GM12873 (cell line): ENCODE results near the gene SYT1.

ENCODE experiments used
- TF ChIP-seq, protein P1 (sequence below): IDR thresholded peaks from 2 replicates; pipeline ENCODE4 v1.5.1; 2012; ENCODE audit warnings: low read depth, mild to moderate bottlenecking, moderate library complexity, low read length, control low read depth; ENCODE audit not compliant: insufficient read depth; ENCODE audit errors: missing control alignments

The SYT1 gene

GRCh38 chr12:79299447-79300198 is 435.0 kb downstream of the SYT1 start:
- TF ChIP-seq, protein P1, sequence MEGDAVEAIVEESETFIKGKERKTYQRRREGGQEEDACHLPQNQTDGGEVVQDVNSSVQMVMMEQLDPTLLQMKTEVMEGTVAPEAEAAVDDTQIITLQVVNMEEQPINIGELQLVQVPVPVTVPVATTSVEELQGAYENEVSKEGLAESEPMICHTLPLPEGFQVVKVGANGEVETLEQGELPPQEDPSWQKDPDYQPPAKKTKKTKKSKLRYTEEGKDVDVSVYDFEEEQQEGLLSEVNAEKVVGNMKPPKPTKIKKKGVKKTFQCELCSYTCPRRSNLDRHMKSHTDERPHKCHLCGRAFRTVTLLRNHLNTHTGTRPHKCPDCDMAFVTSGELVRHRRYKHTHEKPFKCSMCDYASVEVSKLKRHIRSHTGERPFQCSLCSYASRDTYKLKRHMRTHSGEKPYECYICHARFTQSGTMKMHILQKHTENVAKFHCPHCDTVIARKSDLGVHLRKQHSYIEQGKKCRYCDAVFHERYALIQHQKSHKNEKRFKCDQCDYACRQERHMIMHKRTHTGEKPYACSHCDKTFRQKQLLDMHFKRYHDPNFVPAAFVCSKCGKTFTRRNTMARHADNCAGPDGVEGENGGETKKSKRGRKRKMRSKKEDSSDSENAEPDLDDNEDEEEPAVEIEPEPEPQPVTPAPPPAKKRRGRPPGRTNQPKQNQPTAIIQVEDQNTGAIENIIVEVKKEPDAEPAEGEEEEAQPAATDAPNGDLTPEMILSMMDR = no peak

DNA sequence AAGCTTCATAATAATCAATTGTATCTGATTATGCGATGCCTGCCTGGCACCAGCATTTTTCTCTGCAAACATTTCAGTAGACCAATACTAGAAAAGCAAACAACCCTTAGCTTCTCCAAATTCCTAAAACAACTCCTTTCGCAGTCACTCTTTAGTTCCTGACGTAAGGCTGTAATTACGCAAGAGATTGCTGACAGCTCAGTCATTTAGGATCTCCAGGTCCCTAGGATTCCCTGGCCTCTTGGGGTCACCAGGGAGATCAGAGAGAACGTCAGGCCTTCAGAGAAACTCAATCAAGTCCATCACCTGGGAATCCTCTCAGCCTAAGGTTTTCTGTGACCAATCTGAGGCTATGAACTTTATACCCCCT is 435.6 kb downstream of the SYT1 start:
- TF ChIP-seq, protein P1 = no peak

DNA sequence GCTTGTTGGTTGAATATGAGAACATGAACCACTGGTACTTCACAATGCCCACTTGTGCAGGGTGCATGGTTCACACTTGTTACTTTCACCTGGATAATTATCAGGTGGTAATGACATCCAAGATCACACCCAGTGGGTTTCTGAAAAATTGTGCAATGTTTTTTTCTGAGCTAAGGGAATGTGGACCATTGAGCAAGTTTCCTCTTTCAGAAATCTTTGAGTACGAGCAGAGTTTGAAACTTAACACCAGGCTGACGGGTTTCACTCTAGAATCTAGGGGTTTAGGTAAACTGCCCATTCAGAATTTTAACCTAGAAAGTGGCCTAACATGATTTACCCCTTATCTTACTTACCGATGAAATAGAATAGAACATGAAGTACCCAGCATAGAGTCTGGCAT is 436.6 kb downstream of the SYT1 start:
- TF ChIP-seq, protein P1 = no peak

- TF ChIP-seq, protein P1 = no peak
Measured at GRCh38 chr12:79302162-79302814, 437.7 kb downstream of the SYT1 start.

DNA sequence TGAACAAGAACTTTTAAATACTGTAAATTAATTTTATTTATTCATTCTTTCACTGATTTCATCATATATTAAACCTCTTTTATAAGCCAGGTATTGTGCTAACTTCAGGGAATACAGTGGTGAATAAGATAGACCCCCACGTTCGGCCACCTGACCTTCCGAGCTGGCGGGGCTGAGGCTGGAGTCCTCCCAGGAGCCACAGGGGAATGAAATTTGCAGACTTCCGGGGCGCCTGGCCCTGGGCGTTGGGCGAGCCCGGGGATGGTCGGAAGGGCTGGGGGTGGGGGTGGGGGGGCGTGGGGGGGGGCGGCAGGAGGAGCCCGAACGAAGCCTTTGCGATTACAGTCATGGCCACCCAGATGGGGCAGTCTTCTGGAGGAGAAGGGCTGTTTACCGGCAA is 442.8 kb downstream of the SYT1 start:
- TF ChIP-seq, protein P1 = no peak

DNA sequence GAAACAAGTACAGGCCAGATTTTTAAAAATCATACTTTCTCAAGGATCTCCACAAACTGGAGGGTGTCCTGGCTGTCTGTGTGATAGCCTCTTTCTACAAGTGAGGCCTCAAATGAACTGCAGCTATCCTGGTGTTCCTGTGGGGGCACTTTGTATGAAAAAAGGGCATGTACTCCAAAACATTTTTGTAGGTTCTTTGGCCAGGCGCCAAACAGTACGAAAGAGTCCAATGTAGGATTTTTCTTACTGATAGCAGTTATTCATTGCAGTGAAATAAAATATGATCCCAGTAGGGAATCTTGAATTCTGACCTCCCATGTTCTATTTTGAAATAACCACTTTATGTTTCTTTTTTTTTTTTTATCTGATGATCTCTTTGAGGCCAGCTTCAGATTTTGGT is 444.5 kb downstream of the SYT1 start:
- TF ChIP-seq, protein P1 = no peak

DNA sequence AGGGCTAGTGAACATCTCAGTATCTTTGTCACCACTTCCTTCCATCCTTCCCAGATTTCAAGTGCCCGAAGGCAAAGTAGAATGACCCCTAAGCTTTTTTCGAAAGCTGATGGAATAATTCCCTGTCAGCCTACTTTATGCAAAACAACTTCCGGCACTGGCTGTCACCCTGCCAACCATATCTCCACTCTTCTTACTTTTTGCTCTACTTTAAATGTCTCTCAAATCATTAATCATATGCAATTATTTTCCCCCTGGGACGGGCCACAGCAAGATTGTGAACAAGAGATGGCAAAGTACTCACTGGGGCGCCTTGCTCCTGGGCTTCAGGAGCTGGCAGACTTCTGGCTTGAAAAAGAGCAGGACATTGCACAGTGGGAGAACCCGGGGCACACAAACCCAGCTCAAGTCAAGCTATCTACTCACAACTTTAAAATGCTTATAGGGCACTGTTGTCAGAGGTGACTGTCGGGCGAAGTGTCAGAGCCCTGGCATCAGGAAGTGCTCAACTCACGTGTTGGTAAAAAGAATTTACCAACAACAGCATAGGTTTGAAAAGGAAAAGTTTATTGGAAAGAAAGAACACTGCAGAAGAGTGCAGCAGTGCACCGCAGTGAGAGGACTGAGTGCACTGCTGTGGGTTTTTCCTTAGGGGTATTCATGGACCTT is 452.7 kb downstream of the SYT1 start:
- TF ChIP-seq, protein P1 = no peak
